KOPT-K1 (cell line): ENCODE data around the gene TBKBP1.
"Not testable (repeated sequence)": the region's sequence is repeated elsewhere in the genome, so short reads cannot be mapped to it uniquely, and the experiment has no call there.

ENCODE experiments used
- H3K27ac ChIP-seq: fragments of 200-600 bp; sonication (generic); 2 replicates; pipeline ENCODE4 v1.5.1; 2016; ENCODE audit warnings: antibody characterized with exemption, mild to moderate bottlenecking, low read depth, low read length; ENCODE audit not compliant: poor library complexity, severe bottlenecking
- H3K36me3 ChIP-seq: fragments of 200-600 bp; sonication (generic); 2 replicates; pipeline ENCODE4 v1.5.1; 2017; ENCODE audit warnings: antibody characterized with exemption, mild to moderate bottlenecking, low read length, moderate library complexity; ENCODE audit not compliant: insufficient read depth
- H3K9me3 ChIP-seq: fragments of 200-600 bp; sonication (generic); 2 replicates; pipeline ENCODE4 v1.5.1; 2017; ENCODE audit warnings: antibody characterized with exemption, low read length, mild to moderate bottlenecking; ENCODE audit not compliant: insufficient read depth, poor library complexity, severe bottlenecking

Gene TBKBP1

GRCh38 chr17:47738178-47738577 is 44.2 kb downstream of the TBKBP1 start:
- no peak overlapping the region for H3K27ac ChIP-seq
- H3K36me3 ChIP-seq, result no peaks in the 10 kb centered on the region
- no peaks in the 10 kb centered on the region for H3K9me3 ChIP-seq

DNA sequence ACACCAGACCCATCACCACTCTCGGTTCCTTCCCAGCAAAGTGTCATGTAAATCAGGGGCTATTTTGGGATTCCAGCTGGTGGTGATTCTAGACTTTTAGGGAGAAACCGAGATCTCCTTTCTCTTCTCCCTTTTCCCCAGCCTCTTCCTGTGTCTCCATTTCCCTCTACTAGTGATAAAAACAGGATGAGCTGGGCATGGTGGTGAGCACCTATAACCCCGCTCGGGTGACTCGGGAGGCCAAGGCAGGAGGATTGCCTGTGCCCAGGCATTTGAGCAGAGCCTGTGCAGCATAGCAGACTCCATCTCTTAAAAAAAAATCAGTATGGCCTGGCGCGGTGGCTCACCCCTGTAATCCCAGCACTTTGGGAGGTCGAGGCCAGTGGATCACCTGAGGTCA is 45.2 kb downstream of the TBKBP1 start:
- H3K27ac ChIP-seq, result no peak overlapping the region
- no peaks in the 10 kb centered on the region for H3K9me3 ChIP-seq
- H3K36me3 ChIP-seq, result no peaks in the 10 kb centered on the region

- not testable (repeated sequence) for H3K9me3 ChIP-seq, H3K27ac ChIP-seq, H3K36me3 ChIP-seq
These were observed 46.0 kb downstream of the TBKBP1 start for GRCh38 chr17:47739945-47740344.

DNA sequence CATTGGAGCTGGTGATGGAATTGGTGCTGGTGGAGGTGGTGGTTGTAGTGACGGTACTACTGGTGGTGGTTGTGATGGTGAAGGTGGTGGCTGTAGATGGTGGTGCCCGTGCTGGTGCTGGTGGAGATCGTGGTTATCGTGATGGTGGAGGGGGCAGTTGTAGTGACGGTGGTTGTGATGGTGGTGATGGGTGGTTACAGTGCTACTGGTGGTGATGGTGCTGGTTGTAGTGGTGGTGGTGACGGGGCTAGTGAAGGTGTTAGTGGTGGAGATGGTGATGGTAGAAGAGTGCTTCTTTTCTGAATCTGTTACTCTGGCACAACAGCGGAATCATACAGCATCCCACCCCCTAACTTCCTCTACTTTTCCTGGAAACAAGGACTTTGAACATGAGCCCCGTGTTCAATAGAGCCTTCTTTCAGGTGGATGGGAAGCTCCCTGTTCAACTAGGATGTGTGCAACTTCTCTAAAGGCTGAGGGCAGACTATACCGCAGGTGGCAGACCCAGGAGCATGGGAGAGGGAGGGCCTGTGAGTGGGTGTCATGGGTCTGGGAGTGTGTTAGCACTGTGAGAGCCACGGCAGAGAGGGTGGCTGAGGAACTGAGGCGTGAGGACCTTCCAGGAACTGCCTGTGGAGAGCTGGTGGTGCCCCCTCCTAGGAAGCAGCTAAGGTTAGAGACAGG is 47.3 kb downstream of the TBKBP1 start:
- H3K27ac ChIP-seq, result no peak overlapping the region
- no peaks in the 10 kb centered on the region for H3K9me3 ChIP-seq
- H3K36me3 ChIP-seq, result no peaks in the 10 kb centered on the region

DNA sequence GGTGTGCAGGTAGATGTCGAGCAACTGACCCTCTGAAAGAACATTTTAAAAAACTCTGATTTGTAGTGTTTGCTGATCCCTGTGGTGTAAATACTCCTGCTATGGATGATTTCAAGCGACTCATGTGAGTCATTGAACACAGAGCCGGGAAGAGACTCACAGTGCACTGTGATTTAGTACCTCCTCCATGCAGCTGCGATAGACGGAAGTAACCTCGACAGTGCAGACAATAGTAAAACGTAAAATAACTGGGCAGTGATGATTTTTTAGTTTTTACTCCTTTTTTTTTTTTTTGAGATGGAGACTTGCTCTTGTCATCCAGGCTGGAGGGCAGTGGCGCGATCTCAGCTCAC is 47.8 kb downstream of the TBKBP1 start:
- Histone ChIP-seq H3K9me3 (no peaks in the 10 kb centered on the region), H3K36me3 (no peaks in the 10 kb centered on the region), H3K27ac (no peak overlapping the region)

GRCh38 chr17:47742319-47743181 is 48.6 kb downstream of the TBKBP1 start:
- Histone ChIP-seq H3K27ac (no peak overlapping the region), H3K9me3 (no peaks in the 10 kb centered on the region), H3K36me3 (no peaks in the 10 kb centered on the region)

DNA sequence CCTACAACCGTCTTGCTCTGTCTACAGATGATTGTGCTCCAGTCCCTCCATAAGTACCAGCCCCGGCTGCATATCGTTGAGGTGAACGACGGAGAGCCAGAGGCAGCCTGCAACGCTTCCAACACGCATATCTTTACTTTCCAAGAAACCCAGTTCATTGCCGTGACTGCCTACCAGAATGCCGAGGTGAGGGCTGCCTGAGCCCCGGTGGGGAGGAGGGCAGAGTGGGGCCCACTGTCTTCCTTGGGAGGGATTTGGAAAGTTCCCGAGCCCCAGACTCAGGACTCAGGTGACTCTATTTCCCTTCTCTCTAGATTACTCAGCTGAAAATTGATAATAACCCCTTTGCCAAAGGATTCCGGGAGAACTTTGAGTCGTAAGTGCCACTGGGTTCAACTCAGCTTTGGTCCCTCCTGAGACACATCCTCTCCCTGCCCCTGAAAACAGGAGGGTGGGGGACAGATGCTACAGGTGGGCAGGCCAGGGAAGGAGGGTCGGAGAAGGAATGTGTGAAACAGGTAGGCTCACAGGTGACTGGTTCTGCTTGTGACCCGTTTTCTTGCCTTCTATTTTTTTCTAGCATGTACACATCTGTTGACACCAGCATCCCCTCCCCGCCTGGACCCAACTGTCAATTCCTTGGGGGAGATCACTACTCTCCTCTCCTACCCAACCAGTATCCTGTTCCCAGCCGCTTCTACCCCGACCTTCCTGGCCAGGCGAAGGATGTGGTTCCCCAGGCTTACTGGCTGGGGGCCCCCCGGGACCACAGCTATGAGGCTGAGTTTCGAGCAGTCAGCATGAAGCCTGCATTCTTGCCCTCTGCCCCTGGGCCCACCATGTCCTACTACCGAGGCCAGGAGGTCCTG is 50.4 kb downstream of the TBKBP1 start:
- H3K27ac ChIP-seq, result no peak overlapping the region
- no peaks in the 10 kb centered on the region for H3K36me3 ChIP-seq
- no peaks in the 10 kb centered on the region for H3K9me3 ChIP-seq

DNA sequence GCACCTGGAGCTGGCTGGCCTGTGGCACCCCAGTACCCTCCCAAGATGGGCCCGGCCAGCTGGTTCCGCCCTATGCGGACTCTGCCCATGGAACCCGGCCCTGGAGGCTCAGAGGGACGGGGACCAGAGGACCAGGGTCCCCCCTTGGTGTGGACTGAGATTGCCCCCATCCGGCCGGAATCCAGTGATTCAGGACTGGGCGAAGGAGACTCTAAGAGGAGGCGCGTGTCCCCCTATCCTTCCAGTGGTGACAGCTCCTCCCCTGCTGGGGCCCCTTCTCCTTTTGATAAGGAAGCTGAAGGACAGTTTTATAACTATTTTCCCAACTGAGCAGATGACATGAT is 51.0 kb downstream of the TBKBP1 start:
- H3K9me3 ChIP-seq, result no peaks in the 10 kb centered on the region
- no peaks in the 10 kb centered on the region for H3K36me3 ChIP-seq
- H3K27ac ChIP-seq, result no peak overlapping the region

- Histone ChIP-seq H3K36me3 (no peaks in the 10 kb centered on the region), H3K27ac (no peak overlapping the region), H3K9me3 (peaks cover 18% of the 10 kb centered on the region)
These were observed 57.5 kb downstream of the TBKBP1 start for GRCh38 chr17:47751471-47751870.

DNA sequence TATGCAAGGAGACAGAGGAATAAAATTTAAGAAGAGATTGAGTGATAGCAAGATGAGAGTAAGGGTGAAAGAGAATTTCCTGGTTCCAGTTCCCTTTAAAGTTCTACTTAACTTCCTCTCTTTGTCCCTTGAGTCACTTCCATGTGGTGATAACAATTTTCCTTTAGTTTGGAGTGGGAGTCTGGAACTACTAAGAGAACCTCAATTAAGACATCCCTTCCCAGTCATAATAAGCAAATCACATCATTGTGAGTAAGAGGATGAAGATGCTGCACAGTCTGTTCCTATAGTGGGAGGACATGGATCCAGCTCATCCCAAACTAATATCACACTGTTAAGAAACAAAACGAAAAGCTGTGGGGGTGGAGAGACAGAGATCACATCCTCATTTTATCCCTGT is 63.4 kb downstream of the TBKBP1 start:
- Histone ChIP-seq H3K36me3 (no peaks in the 10 kb centered on the region), H3K27ac (no peak overlapping the region), H3K9me3 (peaks cover 61% of the 10 kb centered on the region)

DNA sequence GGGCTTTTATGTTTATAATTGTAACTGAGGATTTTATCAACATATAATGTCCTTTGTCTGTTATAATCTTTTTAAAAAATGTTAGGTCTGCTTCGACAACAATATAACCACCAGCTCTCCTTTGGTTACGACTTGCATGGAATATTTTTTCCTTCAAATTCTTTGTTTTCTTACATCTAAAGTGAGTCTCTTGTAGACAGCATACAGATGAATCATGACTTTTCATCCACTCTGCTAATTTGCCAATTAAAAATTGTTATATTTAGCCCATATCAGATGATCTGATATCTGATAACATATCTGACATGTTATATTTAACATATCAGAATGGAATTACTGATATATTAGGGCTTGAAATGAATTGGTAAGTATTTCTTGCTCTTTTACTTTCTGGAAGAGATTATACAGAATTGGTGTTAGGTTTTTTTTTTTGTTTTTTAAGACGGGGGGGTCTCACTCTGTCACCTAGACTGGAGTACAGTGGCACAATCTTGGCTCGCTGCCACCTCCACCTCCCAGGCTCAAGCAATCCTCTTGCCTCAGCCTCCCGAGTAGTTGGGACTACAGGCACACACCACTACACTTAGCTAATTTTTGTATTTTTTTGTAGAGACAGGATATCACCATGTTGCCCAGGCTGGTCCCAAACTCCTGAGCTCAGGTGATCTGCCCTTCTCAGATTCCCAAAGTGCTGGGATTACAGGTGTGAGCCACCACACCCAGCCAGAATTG is 66.6 kb downstream of the TBKBP1 start:
- Histone ChIP-seq H3K36me3 (no peaks in the 10 kb centered on the region), H3K9me3 (peaks cover 65% of the 10 kb centered on the region), H3K27ac (no peak overlapping the region)
